IMR-90 (cell line): ENCODE results near the gene HAGH.

ENCODE experiments used
- CTCF ChIP-seq: conservative IDR thresholded peaks from 2 replicates; pipeline ENCODE4 v1.5.1; 2012; ENCODE audit warnings: mild to moderate bottlenecking, low read depth, low read length, improper control_type of control experiment
- SMC3 ChIP-seq: fragments of 150-350 bp; IDR thresholded peaks from 2 replicates; pipeline ENCODE4 v1.6.1; 2016; ENCODE audit warnings: low read depth, mild to moderate bottlenecking, antibody characterized with exemption, low read length, moderate library complexity

DNA sequence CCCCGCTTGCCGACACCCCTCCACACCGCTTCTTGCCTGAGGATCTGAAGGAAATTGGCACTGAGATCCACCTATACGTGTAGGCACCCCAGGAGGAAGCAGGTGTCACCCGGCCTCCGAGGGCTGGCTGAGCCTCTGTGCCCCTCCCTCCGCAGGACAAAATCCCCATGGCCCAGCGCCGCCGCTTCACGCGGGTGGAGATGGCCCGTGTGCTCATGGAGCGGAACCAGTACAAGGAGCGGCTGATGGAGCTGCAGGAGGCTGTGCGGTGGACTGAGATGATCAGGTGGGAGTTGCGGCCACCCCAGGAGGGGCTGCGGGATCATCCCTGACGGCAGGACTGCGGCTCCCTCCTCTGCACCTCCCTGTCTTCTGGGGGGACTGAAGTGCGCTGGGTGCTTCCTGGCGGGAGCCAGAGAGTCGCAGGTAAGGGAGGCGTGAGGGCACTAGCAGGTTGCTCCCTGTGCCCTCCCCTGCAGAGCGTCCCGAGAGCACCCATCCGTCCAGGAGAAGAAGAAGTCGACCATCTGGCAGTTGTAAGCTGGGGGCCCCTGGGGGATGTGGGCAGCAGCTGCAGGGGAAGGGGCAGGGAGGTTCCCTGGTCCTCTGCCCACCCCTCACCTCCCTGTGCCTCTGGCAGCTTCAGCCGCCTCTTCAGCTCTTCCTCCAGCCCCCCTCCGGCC lies 64.3 kb downstream of the HAGH start:
- TF ChIP-seq SMC3 (no peak), CTCF (no peak)
